ENCODE data around the gene TNNT2.
A peak's percentile ranks its signal among the peaks of the same experiment; 100 is the strongest.

The TNNT2 gene

GRCh38 chr1:201419256-201419655 lies 41.8 kb upstream of the TNNT2 start:
- no peak for DNase-seq (ENCODE audit: insufficient read length, low spot score)
- TF ChIP-seq POLR2AphosphoS5 (IDR thresholded peaks at IDR 0.05; ENCODE audit: low read depth, low read length): no peak
- TF ChIP-seq PAX5 (IDR thresholded peaks at IDR 0.05; ENCODE audit: insufficient read depth, low read length, severe bottlenecking): no peak
- no peak for TF ChIP-seq POLR2A (IDR thresholded peaks at IDR 0.05; ENCODE audit: low read depth, low read length)
- no peak for TF ChIP-seq POU2F2 (IDR thresholded peaks at IDR 0.05; ENCODE audit: low read depth, low read length)
- no peak for TF ChIP-seq TAF1 (IDR thresholded peaks at IDR 0.05; ENCODE audit: low read depth, low read length)
- TF ChIP-seq SPI1 (IDR thresholded peaks at IDR 0.05; ENCODE audit: low read depth, low read length): no peak
- no peak for FAIRE-seq

GRCh38 chr1:201418461-201418860 lies 41.0 kb upstream of the TNNT2 start:
- no peak for DNase-seq (ENCODE audit: insufficient read length, low spot score)
- TF ChIP-seq POLR2AphosphoS5 (IDR thresholded peaks at IDR 0.05; ENCODE audit: low read depth, low read length): no peak
- no peak for TF ChIP-seq POU2F2 (IDR thresholded peaks at IDR 0.05; ENCODE audit: low read depth, low read length)
- TF ChIP-seq TAF1 (IDR thresholded peaks at IDR 0.05; ENCODE audit: low read depth, low read length): no peak
- TF ChIP-seq PAX5 (IDR thresholded peaks at IDR 0.05; ENCODE audit: insufficient read depth, low read length, severe bottlenecking): no peak
- no peak for TF ChIP-seq SPI1 (IDR thresholded peaks at IDR 0.05; ENCODE audit: low read depth, low read length)
- TF ChIP-seq POLR2A (IDR thresholded peaks at IDR 0.05; ENCODE audit: low read depth, low read length): no peak

GRCh38 chr1:201414051-201414738 lies 36.7 kb upstream of the TNNT2 start:
- no peak for FAIRE-seq
- no peak for DNase-seq (ENCODE audit: insufficient read length, low spot score)
- TF ChIP-seq PAX5 (IDR thresholded peaks at IDR 0.05; ENCODE audit: insufficient read depth, low read length, severe bottlenecking): no peak
- no peak for TF ChIP-seq POLR2A (IDR thresholded peaks at IDR 0.05; ENCODE audit: low read depth, low read length)
- TF ChIP-seq TAF1 (IDR thresholded peaks at IDR 0.05; ENCODE audit: low read depth, low read length): no peak
- no peak for TF ChIP-seq SPI1 (IDR thresholded peaks at IDR 0.05; ENCODE audit: low read depth, low read length)
- TF ChIP-seq POU2F2 (IDR thresholded peaks at IDR 0.05; ENCODE audit: low read depth, low read length): no peak
- no peak for TF ChIP-seq POLR2AphosphoS5 (IDR thresholded peaks at IDR 0.05; ENCODE audit: low read depth, low read length)

More at GRCh38 chr1:201418461-201418860, 41.0 kb upstream of the TNNT2 start:
- no peak for FAIRE-seq

- TF ChIP-seq POLR2AphosphoS5 (IDR thresholded peaks at IDR 0.05; ENCODE audit: low read depth, low read length) (no peak), PAX5 (IDR thresholded peaks at IDR 0.05; ENCODE audit: insufficient read depth, low read length, severe bottlenecking) (no peak), POLR2A (IDR thresholded peaks at IDR 0.05; ENCODE audit: low read depth, low read length) (no peak), POU2F2 (IDR thresholded peaks at IDR 0.05; ENCODE audit: low read depth, low read length) (no peak), SPI1 (IDR thresholded peaks at IDR 0.05; ENCODE audit: low read depth, low read length) (no peak), TAF1 (IDR thresholded peaks at IDR 0.05; ENCODE audit: low read depth, low read length) (no peak)
- no peak for DNase-seq (ENCODE audit: insufficient read length, low spot score)
- no peak for FAIRE-seq
These were observed 33.8 kb upstream of the TNNT2 start for GRCh38 chr1:201411292-201411691.

GRCh38 chr1:201409440-201409839 lies 32.0 kb upstream of the TNNT2 start:
- TF ChIP-seq POLR2AphosphoS5 (IDR thresholded peaks at IDR 0.05; ENCODE audit: low read depth, low read length): no peak
- no peak for TF ChIP-seq SPI1 (IDR thresholded peaks at IDR 0.05; ENCODE audit: low read depth, low read length)
- TF ChIP-seq PAX5 (IDR thresholded peaks at IDR 0.05; ENCODE audit: insufficient read depth, low read length, severe bottlenecking): no peak
- no peak for TF ChIP-seq TAF1 (IDR thresholded peaks at IDR 0.05; ENCODE audit: low read depth, low read length)
- no peak for TF ChIP-seq POLR2A (IDR thresholded peaks at IDR 0.05; ENCODE audit: low read depth, low read length)
- no peak for TF ChIP-seq POU2F2 (IDR thresholded peaks at IDR 0.05; ENCODE audit: low read depth, low read length)
- DNase-seq (ENCODE audit: insufficient read length, low spot score): no peak
- no peak for FAIRE-seq

- no peak for DNase-seq (ENCODE audit: insufficient read length, low spot score)
- FAIRE-seq: no peak
- TF ChIP-seq POLR2AphosphoS5 (IDR thresholded peaks at IDR 0.05; ENCODE audit: low read depth, low read length): no peak
- no peak for TF ChIP-seq SPI1 (IDR thresholded peaks at IDR 0.05; ENCODE audit: low read depth, low read length)
- no peak for TF ChIP-seq POLR2A (IDR thresholded peaks at IDR 0.05; ENCODE audit: low read depth, low read length)
- no peak for TF ChIP-seq TAF1 (IDR thresholded peaks at IDR 0.05; ENCODE audit: low read depth, low read length)
- TF ChIP-seq POU2F2 (IDR thresholded peaks at IDR 0.05; ENCODE audit: low read depth, low read length): no peak
- no peak for TF ChIP-seq PAX5 (IDR thresholded peaks at IDR 0.05; ENCODE audit: insufficient read depth, low read length, severe bottlenecking)
These were observed 31.3 kb upstream of the TNNT2 start for GRCh38 chr1:201408834-201409200.

- FAIRE-seq: peak; percentile 78
- no peak for TF ChIP-seq PAX5 (IDR thresholded peaks at IDR 0.05; ENCODE audit: insufficient read depth, low read length, severe bottlenecking)
- TF ChIP-seq POU2F2 (IDR thresholded peaks at IDR 0.05; ENCODE audit: low read depth, low read length): no peak
- no peak for TF ChIP-seq POLR2AphosphoS5 (IDR thresholded peaks at IDR 0.05; ENCODE audit: low read depth, low read length)
- TF ChIP-seq POLR2A (IDR thresholded peaks at IDR 0.05; ENCODE audit: low read depth, low read length): no peak
- no peak for TF ChIP-seq SPI1 (IDR thresholded peaks at IDR 0.05; ENCODE audit: low read depth, low read length)
- no peak for TF ChIP-seq TAF1 (IDR thresholded peaks at IDR 0.05; ENCODE audit: low read depth, low read length)
- peak; percentile 76 for DNase-seq (ENCODE audit: insufficient read length, low spot score)
These were observed 30.8 kb upstream of the TNNT2 start for GRCh38 chr1:201408176-201408833.

- FAIRE-seq (peak; percentile 13), DNase-seq (ENCODE audit: insufficient read length, low spot score) (no peak)
- TF ChIP-seq POLR2AphosphoS5 (IDR thresholded peaks at IDR 0.05; ENCODE audit: low read depth, low read length) (no peak), SPI1 (IDR thresholded peaks at IDR 0.05; ENCODE audit: low read depth, low read length) (no peak), POLR2A (IDR thresholded peaks at IDR 0.05; ENCODE audit: low read depth, low read length) (no peak), POU2F2 (IDR thresholded peaks at IDR 0.05; ENCODE audit: low read depth, low read length) (no peak), PAX5 (IDR thresholded peaks at IDR 0.05; ENCODE audit: insufficient read depth, low read length, severe bottlenecking) (no peak), TAF1 (IDR thresholded peaks at IDR 0.05; ENCODE audit: low read depth, low read length) (no peak)
These were observed 29.4 kb upstream of the TNNT2 start for GRCh38 chr1:201406831-201407406.

GRCh38 chr1:201405484-201405831 lies 28.0 kb upstream of the TNNT2 start:
- TF ChIP-seq PAX5 (IDR thresholded peaks at IDR 0.05; ENCODE audit: insufficient read depth, low read length, severe bottlenecking) (peak; percentile 49), POU2F2 (IDR thresholded peaks at IDR 0.05; ENCODE audit: low read depth, low read length) (no peak)
- FAIRE-seq (no peak), DNase-seq (ENCODE audit: insufficient read length, low spot score) (no peak)
